Mucosa of rectum (tissue), 2 donors: ENCODE measurements around the gene GLIPR2.

Source experiments
- H3K27ac ChIP-seq, 2 donors: one replicate each; pipeline ENCODE4 v1.7.0; 2013; ENCODE audit warnings: inconsistent platforms in 2 of 2, low read depth in 2 of 2, low read length in 2 of 2
- H3K27me3 ChIP-seq, 2 donors: one replicate each; pipeline ENCODE4 v1.7.0; 2013; ENCODE audit warnings: low read length in 2 of 2; ENCODE audit not compliant: control insufficient read depth in 2 of 2, insufficient read depth in 2 of 2
- H3K36me3 ChIP-seq, 2 donors: one replicate each; pipeline ENCODE4 v1.7.0; 2013; ENCODE audit warnings: low read length in 2 of 2; ENCODE audit not compliant: control insufficient read depth in 2 of 2, insufficient read depth in 2 of 2
- H3K4me1 ChIP-seq, 2 donors: one replicate each; pipeline ENCODE4 v1.7.0; 2013; ENCODE audit warnings: low read length in 2 of 2, mild to moderate bottlenecking in 1 of 2; ENCODE audit not compliant: control insufficient read depth in 2 of 2, insufficient read depth in 2 of 2
- H3K4me3 ChIP-seq, 2 donors: one replicate each; pipeline ENCODE4 v1.7.0; 2013; ENCODE audit warnings: low read length in 2 of 2
- H3K9ac ChIP-seq, 2 donors: one replicate each; pipeline ENCODE4 v1.7.0; 2013; ENCODE audit warnings: low read length in 2 of 2, low read depth in 1 of 2, mild to moderate bottlenecking in 1 of 2
- H3K9me3 ChIP-seq, 2 donors: one replicate each; pipeline ENCODE4 v1.7.0; 2013; ENCODE audit warnings: low read length in 2 of 2; ENCODE audit not compliant: control insufficient read depth in 2 of 2
- donor health status: healthy.
- donor health status: Normal muscosa, but diverticular disease.

Gene GLIPR2

GRCh38 chr9:36162211-36162738, 25.7 kb downstream of the GLIPR2 start:
- Histone ChIP-seq H3K4me3 (no peak overlapping the region), H3K27ac (no peak overlapping the region), H3K36me3 (peaks cover 5 to 7% of the 10 kb centered on the region in 2 donors), H3K9me3 (no peaks in the 10 kb centered on the region), H3K4me1 (peaks cover 4 to 9% of the 10 kb centered on the region in 2 donors), H3K27me3 (no peaks in the 10 kb centered on the region), H3K9ac (no peak overlapping the region)

- Histone ChIP-seq H3K9ac (no peak overlapping the region), H3K27ac (peak overlapping the region; percentile 50 to 52), H3K36me3 (peaks cover 5 to 7% of the 10 kb centered on the region in 2 donors), H3K9me3 (no peaks in the 10 kb centered on the region), H3K4me1 (peaks cover 4 to 9% of the 10 kb centered on the region in 2 donors), H3K27me3 (no peaks in the 10 kb centered on the region), H3K4me3 (no peak overlapping the region)
Measured at GRCh38 chr9:36163049-36163785, 26.7 kb downstream of the GLIPR2 start.

GRCh38 chr9:36163786-36164170, 27.2 kb downstream of the GLIPR2 start:
- Histone ChIP-seq H3K36me3 (peaks cover 5 to 7% of the 10 kb centered on the region in 2 donors), H3K27me3 (no peaks in the 10 kb centered on the region), H3K9me3 (no peaks in the 10 kb centered on the region), H3K27ac (peak overlapping the region; percentile 50 to 52), H3K4me1 (peaks cover 4 to 9% of the 10 kb centered on the region in 2 donors), H3K4me3 (no peak overlapping the region), H3K9ac (no peak overlapping the region)

- H3K4me3 ChIP-seq: no peak overlapping the region
- H3K4me1 ChIP-seq: peaks cover 4 to 9% of the 10 kb centered on the region in 2 donors
- H3K27me3 ChIP-seq: no peaks in the 10 kb centered on the region
- H3K9ac ChIP-seq: no peak overlapping the region
- peak overlapping the region in 1 of 2 donors; percentile 50 for H3K27ac ChIP-seq
- H3K9me3 ChIP-seq: no peaks in the 10 kb centered on the region
- peaks cover 5 to 7% of the 10 kb centered on the region in 2 donors for H3K36me3 ChIP-seq
Measured at GRCh38 chr9:36164372-36164771, 27.8 kb downstream of the GLIPR2 start.

- H3K4me3 ChIP-seq: no peak overlapping the region
- no peaks in the 10 kb centered on the region for H3K9me3 ChIP-seq
- no peaks in the 10 kb centered on the region for H3K27me3 ChIP-seq
- peaks cover 5 to 7% of the 10 kb centered on the region in 2 donors for H3K36me3 ChIP-seq
- H3K27ac ChIP-seq: no peak overlapping the region
- peaks cover 4 to 9% of the 10 kb centered on the region in 2 donors for H3K4me1 ChIP-seq
- no peak overlapping the region for H3K9ac ChIP-seq
Measured at GRCh38 chr9:36164989-36165388, 28.5 kb downstream of the GLIPR2 start.

GRCh38 chr9:36165826-36166167, 29.3 kb downstream of the GLIPR2 start:
- H3K27me3 ChIP-seq: no peaks in the 10 kb centered on the region
- peaks cover 5 to 7% of the 10 kb centered on the region in 2 donors for H3K36me3 ChIP-seq
- H3K27ac ChIP-seq: no peak overlapping the region
- no peaks in the 10 kb centered on the region for H3K9me3 ChIP-seq
- H3K4me3 ChIP-seq: peak overlapping the region in 1 of 2 donors; percentile 67
- H3K4me1 ChIP-seq: peaks cover 4 to 9% of the 10 kb centered on the region in 2 donors
- H3K9ac ChIP-seq: peak overlapping the region in 1 of 2 donors; percentile 55

- no peaks in the 10 kb centered on the region for H3K27me3 ChIP-seq
- peak overlapping the region; percentile 41 to 55 for H3K9ac ChIP-seq
- no peak overlapping the region for H3K27ac ChIP-seq
- peak overlapping the region; percentile 67 to 72 for H3K4me3 ChIP-seq
- H3K36me3 ChIP-seq: peaks cover 4 to 5% of the 10 kb centered on the region in 2 donors
- no peaks in the 10 kb centered on the region for H3K9me3 ChIP-seq
- peaks cover 4 to 9% of the 10 kb centered on the region in 2 donors for H3K4me1 ChIP-seq
Measured at GRCh38 chr9:36166168-36166927, 29.8 kb downstream of the GLIPR2 start.

- Histone ChIP-seq H3K9ac (no peak within 1 kb of the TSS), H3K36me3 (no peaks in the 10 kb centered on the region), H3K27me3 (no peaks in the 10 kb centered on the region), H3K9me3 (no peaks in the 10 kb centered on the region), H3K4me3 (no peak within 1 kb of the TSS), H3K4me1 (peaks cover 4 to 6% of the 10 kb centered on the region in 2 donors), H3K27ac (no peak within 1 kb of the TSS)
Measured at GRCh38 chr9:36169166-36169565, 32.6 kb downstream of the GLIPR2 start, which contains the start of gene CCIN. Gene CCIN (plus strand): TSS chr9:36169388. CDS start chr9:36169503, 115 bp downstream.

- Histone ChIP-seq H3K27me3 (no peaks in the 10 kb centered on the region), H3K4me3 (no peak overlapping the region), H3K36me3 (no peaks in the 10 kb centered on the region), H3K4me1 (peaks cover 4 to 6% of the 10 kb centered on the region in 2 donors), H3K27ac (no peak overlapping the region), H3K9me3 (no peaks in the 10 kb centered on the region), H3K9ac (no peak overlapping the region)
Measured at GRCh38 chr9:36169708-36170107, 33.2 kb downstream of the GLIPR2 start.

- Histone ChIP-seq H3K4me1 (peaks cover 4 to 6% of the 10 kb centered on the region in 2 donors), H3K27me3 (no peaks in the 10 kb centered on the region), H3K4me3 (no peak overlapping the region), H3K9ac (no peak overlapping the region), H3K36me3 (no peaks in the 10 kb centered on the region), H3K27ac (no peak overlapping the region), H3K9me3 (no peaks in the 10 kb centered on the region)
Measured at GRCh38 chr9:36170531-36170930, 34.0 kb downstream of the GLIPR2 start.
